ENCODE measurements around the gene NKX2-4. TPM values are rescaled to one million over a fixed set of nuclear protein-coding genes. Genes with fewer than 3 reads are reported as not detected.

The NKX2-4 gene
- polyA plus RNA-seq, 1 of the 3 experiments (the other 2 are of a cell fraction), result not detected

- no peaks in the 10 kb centered on the region for H3K79me2 ChIP-seq (ENCODE audit: insufficient read depth)
Observed at GRCh38 chr20:21411725-21412124, 14.4 kb upstream of the NKX2-4 start.

DNA sequence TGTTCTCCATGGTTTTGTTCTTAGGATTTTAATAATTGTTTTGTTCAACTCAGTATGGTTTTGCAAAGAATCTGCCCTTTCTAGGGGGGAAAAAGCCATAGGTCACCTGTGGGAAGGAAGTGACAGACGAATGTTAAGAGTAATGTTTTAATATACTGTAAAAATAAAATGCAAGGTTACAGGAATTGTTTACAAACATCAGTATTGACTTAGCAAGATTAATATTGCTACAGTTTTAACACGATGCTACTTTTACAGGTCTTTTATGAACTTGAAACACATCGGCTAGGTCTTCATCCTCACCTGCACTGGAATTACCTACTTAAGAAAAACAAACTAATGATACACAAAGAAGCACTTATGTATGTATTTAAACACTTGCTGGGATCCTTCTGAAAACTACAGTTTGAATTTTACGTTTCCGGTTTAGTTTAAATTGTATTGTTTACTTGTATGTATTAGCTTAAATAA, 1.7 kb upstream of the NKX2-4 start:
- Histone ChIP-seq H3K4me2 (no peak overlapping the region), H3K79me2 (ENCODE audit: insufficient read depth) (no peaks in the 10 kb centered on the region), H3K9ac (no peak overlapping the region), H3K27ac (ENCODE audit: low read depth in 2 of 2, low read length in 1 of 2) (no peak overlapping the region), H2AFZ (ENCODE audit: low read depth) (no peak overlapping the region), H3K4me3 (ENCODE audit: low read depth in 2 of 2, low read length in 1 of 2) (no peak overlapping the region), H4K20me1 (ENCODE audit: insufficient read depth) (no peaks in the 10 kb centered on the region), H3K4me1 (ENCODE audit: control insufficient read depth in 1 of 2, insufficient read depth in 2 of 2, low read depth in 1 of 2, low read length in 1 of 2) (no peaks in the 10 kb centered on the region; a peak in 1 of 4 replicates), H3K9me2 (no peaks in the 10 kb centered on the region), H3K36me3 (replicated peaks in 1 of 2; ENCODE audit: control insufficient read depth in 1 of 2, insufficient read depth in 2 of 2, low read length in 1 of 2) (no peaks in the 10 kb centered on the region), H3K27me3 (ENCODE audit: insufficient read depth) (peaks cover 50% of the 10 kb centered on the region), H3F3A (replicated peaks; ENCODE audit: insufficient read depth) (no peaks in the 10 kb centered on the region), H3K9me3 (no peaks in the 10 kb centered on the region)
- 14% methylated on average over 5 of the region's 5 CpGs for WGBS (ENCODE audit: low lambda C conversion rate)
- DNase-seq, result no peak
- POLR2A ChIA-PET, result no interaction called here
- TF ChIP-seq GATA2 (CRISPR knock-in tag; IDR thresholded peaks at IDR 0.05) (no peak), IRF3 (IDR thresholded peaks at IDR 0.05; ENCODE audit: low read depth, low read length) (no peak), RFX5 (IDR thresholded peaks at IDR 0.05; ENCODE audit: low read length) (no peak), RCOR1 (IDR thresholded peaks at IDR 0.05; ENCODE audit: low read length) (no peak), CHD2 (IDR thresholded peaks at IDR 0.05; ENCODE audit: low read length, partially characterized antibody) (no peak), FOXM1 (IDR thresholded peaks at IDR 0.05; ENCODE audit: low read depth) (no peak), MXI1 (IDR thresholded peaks at IDR 0.05; ENCODE audit: low read depth, low read length) (no peak), JUND (IDR thresholded peaks at IDR 0.05) (no peak), ELF1 (IDR thresholded peaks at IDR 0.05) (no peak), NRF1 (IDR thresholded peaks at IDR 0.05; ENCODE audit: low read depth, low read length) (no peak)
- CTCF ChIA-PET, result interaction anchor here (4.6 kb wide), 1 partner anchor 163 kb away, joined by 17 read pairs; no protein-coding TSS in a partner anchor

More at GRCh38 chr20:21411725-21412124, 14.4 kb upstream of the NKX2-4 start:
- no peak for DNase-seq
- Histone ChIP-seq H3K9me2 (no peaks in the 10 kb centered on the region), H3K27ac (ENCODE audit: low read depth in 2 of 2, low read length in 1 of 2) (no peak overlapping the region), H3K4me1 (ENCODE audit: control insufficient read depth in 1 of 2, insufficient read depth in 2 of 2, low read depth in 1 of 2, low read length in 1 of 2) (no peaks in the 10 kb centered on the region), H2AFZ (ENCODE audit: low read depth) (no peak overlapping the region), H3K4me3 (ENCODE audit: low read depth in 2 of 2, low read length in 1 of 2) (no peak overlapping the region), H4K20me1 (ENCODE audit: insufficient read depth) (no peaks in the 10 kb centered on the region), H3K9me3 (no peaks in the 10 kb centered on the region), H3K4me2 (no peak overlapping the region), H3F3A (replicated peaks; ENCODE audit: insufficient read depth) (no peaks in the 10 kb centered on the region), H3K9ac (no peak overlapping the region), H3K36me3 (replicated peaks in 1 of 2; ENCODE audit: control insufficient read depth in 1 of 2, insufficient read depth in 2 of 2, low read length in 1 of 2) (no peaks in the 10 kb centered on the region), H3K27me3 (ENCODE audit: insufficient read depth) (no peaks in the 10 kb centered on the region; the same call in 1 of the 2 replicates)
- TF ChIP-seq FOXM1 (IDR thresholded peaks at IDR 0.05; ENCODE audit: low read depth), result no peak
- no peak for TF ChIP-seq MEF2A (IDR thresholded peaks at IDR 0.05; ENCODE audit: borderline replicate concordance, low read depth)
- no peak for TF ChIP-seq USF2 (IDR thresholded peaks at IDR 0.05; ENCODE audit: borderline replicate concordance, low read depth, low read length)
- TF ChIP-seq EP300 (IDR thresholded peaks at IDR 0.05; ENCODE audit: borderline replicate concordance in 1 of 2, low read depth in 1 of 2, low read length in 1 of 2), result no peak
- TF ChIP-seq TAF1 (IDR thresholded peaks at IDR 0.05; ENCODE audit: borderline replicate concordance, low read depth, low read length), result no peak
- ChIA-PET POLR2A (no interaction called here), CTCF (interaction anchor here (1.3 kb wide), 1 partner anchor 176 kb away, joined by 3 read pairs; no protein-coding TSS in a partner anchor)
